Mesenchymal stem cell (in vitro differentiated cells and primary cell): ENCODE data around the gene HSPG2.
"Not testable (repeated sequence)": the region's sequence is repeated elsewhere in the genome, so short reads cannot be mapped to it uniquely, and the experiment has no call there.

ENCODE experiments used
- DNase-seq: peaks from one replicate; pipeline ENCODE4 v3.0.0-alpha.2; 2013
- H2AFZ ChIP-seq: one replicate; pipeline ENCODE4 v1.6.1; 2013; ENCODE audit warnings: low read depth, mild to moderate bottlenecking, control low read depth, inconsistent platforms, low read length, moderate library complexity
- H2AK5ac ChIP-seq: 2 replicates; pipeline ENCODE4 v1.6.1; 2013; ENCODE audit warnings: low read length, moderate library complexity, mild to moderate bottlenecking, inconsistent platforms; ENCODE audit not compliant: severe bottlenecking
- H2BK120ac ChIP-seq: one replicate; pipeline ENCODE4 v1.6.1; 2013; ENCODE audit warnings: low read depth, mild to moderate bottlenecking, inconsistent platforms, low read length, moderate library complexity
- H2BK12ac ChIP-seq, 2 experiments: one replicate each; pipeline ENCODE4 v1.6.1; 2013; ENCODE audit warnings: inconsistent platforms in 2 of 2, low read length in 2 of 2, mild to moderate bottlenecking in 2 of 2, moderate library complexity in 2 of 2, control low read depth in 1 of 2
- H2BK15ac ChIP-seq: one replicate; pipeline ENCODE4 v1.6.1; 2013; ENCODE audit warnings: mild to moderate bottlenecking, low read depth, inconsistent platforms; ENCODE audit not compliant: poor library complexity, severe bottlenecking
- H2BK5ac ChIP-seq: 2 replicates; pipeline ENCODE4 v1.6.1; 2013; ENCODE audit warnings: low read depth, mild to moderate bottlenecking, low read length, control low read depth, inconsistent platforms; ENCODE audit not compliant: poor library complexity, severe bottlenecking
- H3K14ac ChIP-seq, 2 experiments: one replicate each; pipeline ENCODE4 v1.6.1; 2013; ENCODE audit warnings: inconsistent platforms in 2 of 2, low read length in 2 of 2, control low read depth in 1 of 2, mild to moderate bottlenecking in 1 of 2, moderate library complexity in 1 of 2
- H3K18ac ChIP-seq, 2 experiments: one replicate each; pipeline ENCODE4 v1.6.1; 2013; ENCODE audit warnings: inconsistent platforms in 2 of 2, low read length in 2 of 2, control low read depth in 1 of 2, low read depth in 1 of 2, mild to moderate bottlenecking in 1 of 2
- H3K23ac ChIP-seq, 2 experiments: one replicate each; pipeline ENCODE4 v1.6.1; 2013; ENCODE audit warnings: inconsistent platforms in 2 of 2, low read length in 2 of 2, mild to moderate bottlenecking in 2 of 2, moderate library complexity in 2 of 2, control low read depth in 1 of 2
- H3K27ac ChIP-seq: 2 replicates; pipeline ENCODE4 v1.5.1; 2013; ENCODE audit warnings: mild to moderate bottlenecking, moderate library complexity, low read length, control low read depth, inconsistent platforms; ENCODE audit not compliant: poor library complexity, severe bottlenecking
- H3K27me3 ChIP-seq, 2 experiments: 2 replicates each; pipeline versions ENCODE4 v1.6.1 to v1.7.0; 2013; ENCODE audit warnings: low read length in 2 of 2, mild to moderate bottlenecking in 2 of 2, moderate library complexity in 2 of 2, control low read depth in 1 of 2, inconsistent platforms in 1 of 2; ENCODE audit not compliant: control insufficient read depth in 1 of 2, insufficient read depth in 1 of 2
- H3K36me3 ChIP-seq, 2 experiments: 2 replicates each; pipeline versions ENCODE4 v1.6.1 to v1.7.0; 2013; ENCODE audit warnings: low read length in 2 of 2, control low read depth in 1 of 2, inconsistent platforms in 1 of 2, low read depth in 1 of 2, mild to moderate bottlenecking in 1 of 2; ENCODE audit not compliant: insufficient read depth in 2 of 2, control insufficient read depth in 1 of 2
- H3K4ac ChIP-seq, 2 experiments: one replicate each; pipeline ENCODE4 v1.6.1; 2013; ENCODE audit warnings: inconsistent platforms in 2 of 2, low read length in 2 of 2, mild to moderate bottlenecking in 2 of 2, moderate library complexity in 2 of 2, control low read depth in 1 of 2, low read depth in 1 of 2
- H3K4me1 ChIP-seq: 2 replicates; pipeline ENCODE4 v1.6.1; 2013; ENCODE audit warnings: low read depth, low read length, control low read depth; ENCODE audit not compliant: control insufficient read depth, insufficient read depth
- H3K4me2 ChIP-seq: 2 replicates; pipeline ENCODE4 v1.6.1; 2013; ENCODE audit warnings: low read length, mild to moderate bottlenecking, inconsistent platforms; ENCODE audit not compliant: poor library complexity, severe bottlenecking
- H3K4me3 ChIP-seq, 2 experiments: 2 replicates each; pipeline versions ENCODE4 v1.5.1 to v1.7.0; 2013; ENCODE audit warnings: low read length in 2 of 2, mild to moderate bottlenecking in 2 of 2, control low read depth in 1 of 2, low read depth in 1 of 2; ENCODE audit not compliant: insufficient read depth in 1 of 2
- H3K79me1 ChIP-seq: replicated peaks from 2 replicates; pipeline ENCODE4 v1.6.1; 2013; ENCODE audit warnings: mild to moderate bottlenecking, control low read depth, low read length, inconsistent platforms; ENCODE audit not compliant: poor library complexity, severe bottlenecking
- H3K9ac ChIP-seq: 2 replicates; pipeline ENCODE4 v1.7.0; 2013; ENCODE audit warnings: mild to moderate bottlenecking, low read length, moderate library complexity
- H3K9me3 ChIP-seq: 2 replicates; pipeline ENCODE4 v1.7.0; 2013; ENCODE audit warnings: mild to moderate bottlenecking, low read length; ENCODE audit not compliant: control insufficient read depth
- H4K8ac ChIP-seq: one replicate; pipeline ENCODE4 v1.6.1; 2013; ENCODE audit warnings: inconsistent platforms, mild to moderate bottlenecking, low read length, moderate library complexity
- H4K91ac ChIP-seq: one replicate; pipeline ENCODE4 v1.6.1; 2013; ENCODE audit warnings: mild to moderate bottlenecking, low read length, inconsistent platforms
- WGBS: methylation state at CpG from one replicate; pipeline ENCODE4 v1.1.7; 2013; ENCODE audit warnings: mixed read lengths; 5-methylcytosine and 5-hydroxymethylcytosine counted together

Gene HSPG2

GRCh38 chr1:21972973-21973441 lies 35.9 kb upstream of the HSPG2 start:
- H2AFZ ChIP-seq, H3K27ac ChIP-seq, DNase-seq, H3K9me3 ChIP-seq, H2BK15ac ChIP-seq, H3K14ac ChIP-seq, H3K4me2 ChIP-seq, H2BK5ac ChIP-seq, H2BK120ac ChIP-seq, H4K8ac ChIP-seq, H3K4ac ChIP-seq, H2AK5ac ChIP-seq, H3K27me3 ChIP-seq, H3K23ac ChIP-seq, H3K18ac ChIP-seq, H4K91ac ChIP-seq, H3K79me1 ChIP-seq, H2BK12ac ChIP-seq, H3K4me3 ChIP-seq, H3K9ac ChIP-seq, H3K36me3 ChIP-seq, H3K4me1 ChIP-seq: not testable (repeated sequence)
- WGBS = 40% methylated on average over 1 of the region's 2 CpGs

- H2BK15ac ChIP-seq, H3K14ac ChIP-seq: not testable (repeated sequence)
- WGBS = 44% methylated on average over 3 of the region's 4 CpGs
These were observed 33.4 kb upstream of the HSPG2 start for GRCh38 chr1:21970523-21970922.

GRCh38 chr1:21969066-21969465 lies 32.0 kb upstream of the HSPG2 start:
- not testable (repeated sequence) for H3K4me1 ChIP-seq, H2BK15ac ChIP-seq

More at GRCh38 chr1:21970523-21970922, 33.4 kb upstream of the HSPG2 start:
- H3K18ac ChIP-seq, H3K79me1 ChIP-seq, H3K27ac ChIP-seq, H3K9ac ChIP-seq, H3K36me3 ChIP-seq, H3K23ac ChIP-seq, H4K91ac ChIP-seq, H2BK12ac ChIP-seq, H4K8ac ChIP-seq, H3K4me3 ChIP-seq, H2AK5ac ChIP-seq, H2BK5ac ChIP-seq, DNase-seq, H2AFZ ChIP-seq, H3K4me2 ChIP-seq, H3K9me3 ChIP-seq, H2BK120ac ChIP-seq, H3K4ac ChIP-seq, H3K27me3 ChIP-seq, H3K4me1 ChIP-seq: not testable (repeated sequence)

GRCh38 chr1:21967216-21967615 lies 30.1 kb upstream of the HSPG2 start:
- not testable (repeated sequence) for H4K8ac ChIP-seq, H3K27me3 ChIP-seq, H3K27ac ChIP-seq, DNase-seq, H3K36me3 ChIP-seq, H2AK5ac ChIP-seq, H2BK5ac ChIP-seq, H3K79me1 ChIP-seq, H2AFZ ChIP-seq, H3K4me2 ChIP-seq, H2BK12ac ChIP-seq, H3K14ac ChIP-seq, H2BK120ac ChIP-seq, H2BK15ac ChIP-seq, H4K91ac ChIP-seq, H3K4ac ChIP-seq, H3K9ac ChIP-seq, H3K4me3 ChIP-seq, H3K9me3 ChIP-seq, H3K18ac ChIP-seq, H3K4me1 ChIP-seq, H3K23ac ChIP-seq
- 93% methylated on average over 4 of the region's 6 CpGs for WGBS

More at GRCh38 chr1:21969066-21969465, 32.0 kb upstream of the HSPG2 start:
- not testable (repeated sequence) for H3K23ac ChIP-seq, H3K4me2 ChIP-seq, H2BK12ac ChIP-seq, H3K79me1 ChIP-seq, H3K9me3 ChIP-seq, H3K4ac ChIP-seq, H4K91ac ChIP-seq, H3K4me3 ChIP-seq, H3K18ac ChIP-seq, H2BK5ac ChIP-seq, H3K9ac ChIP-seq, H3K36me3 ChIP-seq, H3K27ac ChIP-seq, H2AK5ac ChIP-seq, H3K14ac ChIP-seq, H2BK120ac ChIP-seq, H2AFZ ChIP-seq, H4K8ac ChIP-seq, H3K27me3 ChIP-seq, DNase-seq
- 100% methylated on average over 3 of the region's 5 CpGs for WGBS
